Measurements from ENCODE around the gene RORC. TPM values are rescaled to one million over a fixed set of nuclear protein-coding genes. Genes with fewer than 3 reads are reported as not detected.

The RORC gene
- total RNA-seq, 1 experiment from 2014 or later: 0.26 TPM

GRCh38 chr1:151817353-151817730 lies 14.3 kb downstream of the RORC start:
- Histone ChIP-seq H3K9me3 (ENCODE audit: low read length) (no peaks in the 10 kb centered on the region), H3K79me2 (ENCODE audit: low read length) (no peaks in the 10 kb centered on the region), H3K4me2 (ENCODE audit: low read length) (no peak overlapping the region), H3K9ac (ENCODE audit: low read length) (no peak overlapping the region), H2AFZ (ENCODE audit: low read length) (no peak overlapping the region), H4K20me1 (ENCODE audit: low read length) (no peaks in the 10 kb centered on the region), H3K27me3 (ENCODE audit: low read length) (no peaks in the 10 kb centered on the region), H3F3A (ENCODE audit: low read length, unreplicated experiment) (no peaks in the 10 kb centered on the region), H3K27ac (ENCODE audit: low read length) (no peak overlapping the region), H3K9me2 (replicated peaks; ENCODE audit: low read length) (no peaks in the 10 kb centered on the region), H3K36me3 (ENCODE audit: low read depth, low read length) (no peaks in the 10 kb centered on the region), H3K4me1 (ENCODE audit: insufficient read depth, low read length) (peaks cover 7% of the 10 kb centered on the region; the same call in 1 of the 2 replicates), H3K4me3 (ENCODE audit: low read length) (no peak overlapping the region)
- no peak for ATAC-seq
- intact Hi-C loops (cut with micrococcal nuclease): no loop called here
- ChIA-PET POLR2A (ENCODE audit: unreplicated experiment) (no interaction called here), CTCF (no interaction called here)
- no peak for DNase-seq
- no peak for TF ChIP-seq EZH2 (IDR thresholded peaks at IDR 0.05; ENCODE audit: low read length, unreplicated experiment)
- TF ChIP-seq EZH2phosphoT487 (IDR thresholded peaks at IDR 0.05; ENCODE audit: borderline replicate concordance, low read length): no peak
- TF ChIP-seq CTCF (conservative IDR thresholded peaks at IDR 0.05; ENCODE audit: low read depth, low read length): no peak
- no TSS peak for BruUV-seq (replicated peaks)

DNA sequence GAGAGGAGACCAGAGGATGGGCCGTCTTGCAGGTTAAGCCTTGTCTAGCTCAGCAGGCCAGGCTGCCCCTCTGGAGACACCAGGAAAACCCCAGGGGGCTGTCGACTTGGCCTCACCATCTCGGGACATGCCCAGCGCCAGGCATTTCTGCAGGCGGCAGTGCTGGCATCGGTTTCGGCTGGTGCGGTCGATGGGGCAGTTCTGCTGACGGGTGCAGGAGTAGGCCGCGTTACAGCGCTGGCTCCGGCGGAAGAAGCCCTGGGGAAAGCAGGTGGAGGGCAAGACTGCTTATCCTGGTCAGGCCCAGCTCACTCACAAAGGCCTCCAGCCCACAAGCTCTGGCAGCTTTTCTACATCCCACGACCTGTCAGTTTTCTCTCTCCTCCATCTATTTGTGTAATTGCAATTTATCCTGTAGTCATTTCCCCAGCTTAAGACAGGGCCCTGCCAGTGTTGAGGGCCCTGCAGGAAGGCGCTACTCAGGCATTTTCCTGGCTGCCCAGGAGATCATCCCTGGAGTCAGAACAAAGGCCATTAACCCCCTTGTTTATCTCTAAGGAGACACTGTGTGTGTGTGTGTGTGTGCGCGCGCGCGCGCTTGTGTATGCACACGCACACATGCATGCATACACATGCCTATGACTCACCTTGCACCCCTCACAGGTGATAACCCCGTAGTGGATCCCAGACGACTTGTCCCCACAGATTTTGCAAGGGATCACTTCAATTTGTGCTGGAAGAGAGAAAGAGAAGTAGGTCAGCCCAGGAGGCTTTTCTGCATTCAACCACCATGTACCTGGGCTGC lies 14.9 kb downstream of the RORC start:
- ChIA-PET POLR2A (ENCODE audit: unreplicated experiment) (no interaction called here), CTCF (interaction anchor here (0.6 kb wide), 1 partner anchor 49 kb away, joined by 3 read pairs; no protein-coding TSS in a partner anchor)
- Histone ChIP-seq H3F3A (ENCODE audit: low read length, unreplicated experiment) (no peaks in the 10 kb centered on the region), H2AFZ (ENCODE audit: low read length) (no peak overlapping the region), H3K9ac (ENCODE audit: low read length) (no peak overlapping the region), H3K4me3 (ENCODE audit: low read length) (no peak overlapping the region), H4K20me1 (ENCODE audit: low read length) (no peaks in the 10 kb centered on the region), H3K27me3 (ENCODE audit: low read length) (no peaks in the 10 kb centered on the region), H3K9me3 (ENCODE audit: low read length) (no peaks in the 10 kb centered on the region), H3K79me2 (ENCODE audit: low read length) (no peaks in the 10 kb centered on the region), H3K4me1 (ENCODE audit: insufficient read depth, low read length) (peaks cover 7% of the 10 kb centered on the region; the same call in 1 of the 2 replicates), H3K4me2 (ENCODE audit: low read length) (no peak overlapping the region), H3K9me2 (replicated peaks; ENCODE audit: low read length) (no peaks in the 10 kb centered on the region), H3K27ac (ENCODE audit: low read length) (no peak overlapping the region), H3K36me3 (ENCODE audit: low read depth, low read length) (no peaks in the 10 kb centered on the region)
- no peak for ATAC-seq
- intact Hi-C loops (cut with micrococcal nuclease): no loop called here
- no TSS peak for BruUV-seq (replicated peaks)
- DNase-seq: no peak
- no peak for TF ChIP-seq EZH2 (IDR thresholded peaks at IDR 0.05; ENCODE audit: low read length, unreplicated experiment)
- no peak for TF ChIP-seq CTCF (conservative IDR thresholded peaks at IDR 0.05; ENCODE audit: low read depth, low read length)
- TF ChIP-seq EZH2phosphoT487 (IDR thresholded peaks at IDR 0.05; ENCODE audit: borderline replicate concordance, low read length): no peak

DNA sequence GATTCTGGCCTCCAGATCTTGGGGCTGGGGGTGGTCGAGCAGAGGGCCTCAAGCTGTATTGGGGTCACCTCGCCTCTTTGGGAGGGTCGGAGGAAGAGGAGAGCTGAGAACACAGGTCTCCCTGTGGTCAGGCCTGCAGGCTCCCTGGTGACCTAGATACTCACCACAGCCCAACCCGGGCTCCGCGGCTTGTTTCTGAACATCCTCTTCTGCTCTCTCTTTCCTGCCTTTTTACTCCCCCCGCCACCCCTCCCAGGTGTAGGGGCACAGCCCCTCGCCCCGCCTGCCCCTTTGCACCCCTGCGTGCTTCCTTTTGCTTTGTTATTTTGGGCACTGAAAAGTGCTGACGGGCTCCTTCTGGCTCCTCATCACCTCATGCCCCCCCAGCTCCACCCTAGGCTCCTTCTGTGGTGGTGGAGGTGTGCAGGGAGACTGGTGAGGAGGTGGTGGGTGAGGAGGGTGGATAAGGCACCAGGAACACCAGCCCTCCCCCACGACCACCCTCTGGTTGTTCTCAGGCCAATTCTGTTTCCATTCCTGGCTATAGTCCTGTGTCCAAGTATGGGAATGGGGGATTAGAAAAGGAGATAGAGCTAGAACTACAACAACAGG lies 15.8 kb downstream of the RORC start:
- POLR2A ChIA-PET (ENCODE audit: unreplicated experiment): no interaction called here

More for the DNA sequence above, 15.8 kb downstream of the RORC start:
- Histone ChIP-seq H3K36me3 (ENCODE audit: low read depth, low read length) (no peaks in the 10 kb centered on the region), H3K4me1 (ENCODE audit: insufficient read depth, low read length) (peaks cover 7% of the 10 kb centered on the region; the same call in 1 of the 2 replicates), H3K27ac (ENCODE audit: low read length) (no peak overlapping the region), H3K4me3 (ENCODE audit: low read length) (no peak overlapping the region), H3F3A (ENCODE audit: low read length, unreplicated experiment) (no peaks in the 10 kb centered on the region), H3K9ac (ENCODE audit: low read length) (no peak overlapping the region), H3K4me2 (ENCODE audit: low read length) (no peak overlapping the region), H4K20me1 (ENCODE audit: low read length) (no peaks in the 10 kb centered on the region), H3K9me3 (ENCODE audit: low read length) (no peaks in the 10 kb centered on the region), H3K79me2 (ENCODE audit: low read length) (no peaks in the 10 kb centered on the region), H2AFZ (ENCODE audit: low read length) (no peak overlapping the region), H3K9me2 (replicated peaks; ENCODE audit: low read length) (no peaks in the 10 kb centered on the region), H3K27me3 (ENCODE audit: low read length) (no peaks in the 10 kb centered on the region)
- ATAC-seq: no peak
- CTCF ChIA-PET: no interaction called here
- TF ChIP-seq EZH2 (IDR thresholded peaks at IDR 0.05; ENCODE audit: low read length, unreplicated experiment) (no peak), CTCF (conservative IDR thresholded peaks at IDR 0.05; ENCODE audit: low read depth, low read length) (no peak), EZH2phosphoT487 (IDR thresholded peaks at IDR 0.05; ENCODE audit: borderline replicate concordance, low read length) (no peak)
- intact Hi-C loops (cut with micrococcal nuclease): no loop called here
- no TSS peak for BruUV-seq (replicated peaks)
- no peak for DNase-seq
